Measurements from ENCODE around the gene AK4.
"Not testable (repeated sequence)": the region's sequence is repeated elsewhere in the genome, so short reads cannot be mapped to it uniquely, and the experiment has no call there.

The AK4 gene

GRCh38 chr1:65151641-65152040 is 3.6 kb downstream of the AK4 start:
- no peak for DNase-seq

- DNase-seq = no peak
Measured at GRCh38 chr1:65153635-65154034, 5.6 kb downstream of the AK4 start.

- no peak for DNase-seq
Measured at GRCh38 chr1:65156910-65157545, 9.0 kb downstream of the AK4 start.

GRCh38 chr1:65157546-65157941 is 9.5 kb downstream of the AK4 start:
- DNase-seq = no peak

GRCh38 chr1:65159291-65159688 is 11.3 kb downstream of the AK4 start:
- not testable (repeated sequence) for DNase-seq

GRCh38 chr1:65159801-65160523 is 12.0 kb downstream of the AK4 start:
- no peak for DNase-seq

- no peak for DNase-seq
Measured at GRCh38 chr1:65163201-65163805, 15.3 kb downstream of the AK4 start.

GRCh38 chr1:65164101-65164500 is 16.1 kb downstream of the AK4 start:
- not testable (repeated sequence) for DNase-seq

GRCh38 chr1:65164633-65165032 is 16.6 kb downstream of the AK4 start:
- DNase-seq = no peak

- no peak for DNase-seq
Measured at GRCh38 chr1:65165269-65165993, 17.4 kb downstream of the AK4 start.

- DNase-seq = no peak
Measured at GRCh38 chr1:65166572-65167305, 18.7 kb downstream of the AK4 start.

GRCh38 chr1:65167586-65168242 is 19.7 kb downstream of the AK4 start:
- no peak for DNase-seq

GRCh38 chr1:65168867-65169266 is 20.9 kb downstream of the AK4 start:
- DNase-seq = no peak

- no peak for DNase-seq
Measured at GRCh38 chr1:65170511-65171142, 22.6 kb downstream of the AK4 start.

- no peak for DNase-seq
Measured at GRCh38 chr1:65172936-65173690, 25.1 kb downstream of the AK4 start.

GRCh38 chr1:65174585-65174984 is 26.6 kb downstream of the AK4 start:
- no peak for DNase-seq

GRCh38 chr1:65175171-65176055 is 27.4 kb downstream of the AK4 start:
- no peak for DNase-seq

- no peak for DNase-seq
Measured at GRCh38 chr1:65176056-65176450, 28.1 kb downstream of the AK4 start.

- no peak for DNase-seq
Measured at GRCh38 chr1:65176591-65176990, 28.6 kb downstream of the AK4 start.

- no peak for DNase-seq
Measured at GRCh38 chr1:65177457-65177856, 29.5 kb downstream of the AK4 start.

Measured in CD4-positive, alpha-beta T cell treated with Interleukin-4 for 4 hours (primary cell).